Measurements from ENCODE around the gene LAMC1. TPM values are rescaled to one million over a fixed set of nuclear protein-coding genes. Genes with fewer than 3 reads are reported as not detected.

The LAMC1 gene
- total RNA-seq, 4 donors from 2014 or later: 387 to 474 (median 408) TPM

GRCh38 chr1:183094351-183094750 lies 71.1 kb downstream of the LAMC1 start:
- H3K4me3 ChIP-seq: no peak overlapping the region
- no peak for DNase-seq (ENCODE audit: extremely low spot score)
- no peaks in the 10 kb centered on the region for H3K9me3 ChIP-seq
- H3K36me3 ChIP-seq: peaks cover 0 to 6% (median 0%) of the 10 kb centered on the region in 4 donors
- intact Hi-C loops (cut with DNase I): no loop called here
- WGBS: 66% methylated on average over 2 of the region's 2 CpGs
- H3K27me3 ChIP-seq: no peaks in the 10 kb centered on the region
- TF ChIP-seq POLR2AphosphoS5 (IDR thresholded peaks at IDR 0.05) (no peak), EP300 (IDR thresholded peaks at IDR 0.05) (no peak), POLR2A (IDR thresholded peaks at IDR 0.05; ENCODE audit: low read depth) (no peak)
- TF ChIP-seq, protein P1, sequence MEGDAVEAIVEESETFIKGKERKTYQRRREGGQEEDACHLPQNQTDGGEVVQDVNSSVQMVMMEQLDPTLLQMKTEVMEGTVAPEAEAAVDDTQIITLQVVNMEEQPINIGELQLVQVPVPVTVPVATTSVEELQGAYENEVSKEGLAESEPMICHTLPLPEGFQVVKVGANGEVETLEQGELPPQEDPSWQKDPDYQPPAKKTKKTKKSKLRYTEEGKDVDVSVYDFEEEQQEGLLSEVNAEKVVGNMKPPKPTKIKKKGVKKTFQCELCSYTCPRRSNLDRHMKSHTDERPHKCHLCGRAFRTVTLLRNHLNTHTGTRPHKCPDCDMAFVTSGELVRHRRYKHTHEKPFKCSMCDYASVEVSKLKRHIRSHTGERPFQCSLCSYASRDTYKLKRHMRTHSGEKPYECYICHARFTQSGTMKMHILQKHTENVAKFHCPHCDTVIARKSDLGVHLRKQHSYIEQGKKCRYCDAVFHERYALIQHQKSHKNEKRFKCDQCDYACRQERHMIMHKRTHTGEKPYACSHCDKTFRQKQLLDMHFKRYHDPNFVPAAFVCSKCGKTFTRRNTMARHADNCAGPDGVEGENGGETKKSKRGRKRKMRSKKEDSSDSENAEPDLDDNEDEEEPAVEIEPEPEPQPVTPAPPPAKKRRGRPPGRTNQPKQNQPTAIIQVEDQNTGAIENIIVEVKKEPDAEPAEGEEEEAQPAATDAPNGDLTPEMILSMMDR (IDR thresholded peaks at IDR 0.05): no peak
- H3K27ac ChIP-seq (replicated peaks in 1 of 4): peak overlapping the region in 2 of 4 donors; percentile 1 to 18
- H3K4me1 ChIP-seq: peaks cover 46 to 98% (median 93%) of the 10 kb centered on the region in 4 donors

GRCh38 chr1:183096351-183096750 lies 73.1 kb downstream of the LAMC1 start:
- no peaks in the 10 kb centered on the region for H3K27me3 ChIP-seq
- H3K4me3 ChIP-seq: no peak overlapping the region
- intact Hi-C loops (cut with DNase I): no loop called here
- no peak for DNase-seq (ENCODE audit: extremely low spot score)
- peak overlapping the region in 3 of 4 donors; percentile 51 to 70 (median 63) for H3K27ac ChIP-seq (replicated peaks in 1 of 4)
- TF ChIP-seq EP300 (IDR thresholded peaks at IDR 0.05): no peak
- TF ChIP-seq, protein P1 (IDR thresholded peaks at IDR 0.05): no peak
- no peak for TF ChIP-seq POLR2AphosphoS5 (IDR thresholded peaks at IDR 0.05)
- no peak for TF ChIP-seq POLR2A (IDR thresholded peaks at IDR 0.05; ENCODE audit: low read depth)
- 66% methylated on average over 2 of the region's 2 CpGs for WGBS
- H3K36me3 ChIP-seq: peaks cover 0 to 6% (median 0%) of the 10 kb centered on the region in 4 donors
- peaks cover 36 to 96% (median 93%) of the 10 kb centered on the region in 4 donors for H3K4me1 ChIP-seq
- no peaks in the 10 kb centered on the region for H3K9me3 ChIP-seq

GRCh38 chr1:183096894-183097293 lies 73.7 kb downstream of the LAMC1 start:
- no peak for DNase-seq (ENCODE audit: extremely low spot score)
- Histone ChIP-seq H3K9me3 (no peaks in the 10 kb centered on the region), H3K4me1 (peaks cover 41 to 96% (median 93%) of the 10 kb centered on the region in 4 donors), H3K36me3 (peaks cover 0 to 6% (median 0%) of the 10 kb centered on the region in 4 donors), H3K27ac (replicated peaks in 1 of 4) (peak overlapping the region; percentile 51 to 70 (median 60)), H3K27me3 (no peaks in the 10 kb centered on the region), H3K4me3 (peak overlapping the region in 1 of 4 donors; percentile 13)
- peak; percentile 45 to 56 for TF ChIP-seq POLR2AphosphoS5 (IDR thresholded peaks at IDR 0.05)
- TF ChIP-seq EP300 (IDR thresholded peaks at IDR 0.05): no peak
- TF ChIP-seq POLR2A (IDR thresholded peaks at IDR 0.05; ENCODE audit: low read depth): no peak
- TF ChIP-seq, protein P1 (IDR thresholded peaks at IDR 0.05): no peak
- WGBS: 29% methylated on average over 3 of the region's 3 CpGs
- intact Hi-C loops (cut with DNase I): no loop called here

- intact Hi-C loops (cut with DNase I): no loop called here
Observed at GRCh38 chr1:183097438-183098051, 74.3 kb downstream of the LAMC1 start.

More at GRCh38 chr1:183097438-183098051, 74.3 kb downstream of the LAMC1 start:
- no peak for DNase-seq (ENCODE audit: extremely low spot score)
- no peaks in the 10 kb centered on the region for H3K27me3 ChIP-seq
- H3K4me1 ChIP-seq: peaks cover 43 to 96% (median 93%) of the 10 kb centered on the region in 4 donors
- peak overlapping the region; percentile 51 to 70 (median 60) for H3K27ac ChIP-seq (replicated peaks in 1 of 4)
- no peaks in the 10 kb centered on the region for H3K9me3 ChIP-seq
- 13% methylated on average over 3 of the region's 3 CpGs for WGBS
- peaks cover 0 to 6% (median 0%) of the 10 kb centered on the region in 4 donors for H3K36me3 ChIP-seq
- no peak for TF ChIP-seq EP300 (IDR thresholded peaks at IDR 0.05)
- no peak for TF ChIP-seq POLR2A (IDR thresholded peaks at IDR 0.05; ENCODE audit: low read depth)
- no peak for TF ChIP-seq POLR2AphosphoS5 (IDR thresholded peaks at IDR 0.05)
- TF ChIP-seq, protein P1 (IDR thresholded peaks at IDR 0.05): no peak
- peak overlapping the region in 1 of 4 donors; percentile 13 for H3K4me3 ChIP-seq
